GM12874 (cell line): Measurements from ENCODE around the gene EPHA8.

Source experiments
- TF ChIP-seq, protein P1 (sequence below): IDR thresholded peaks from 2 replicates; pipeline ENCODE4 v1.5.1; 2011; ENCODE audit warnings: low read depth, mild to moderate bottlenecking, control low read depth, low read length, moderate library complexity; ENCODE audit not compliant: insufficient read depth

The EPHA8 gene

DNA sequence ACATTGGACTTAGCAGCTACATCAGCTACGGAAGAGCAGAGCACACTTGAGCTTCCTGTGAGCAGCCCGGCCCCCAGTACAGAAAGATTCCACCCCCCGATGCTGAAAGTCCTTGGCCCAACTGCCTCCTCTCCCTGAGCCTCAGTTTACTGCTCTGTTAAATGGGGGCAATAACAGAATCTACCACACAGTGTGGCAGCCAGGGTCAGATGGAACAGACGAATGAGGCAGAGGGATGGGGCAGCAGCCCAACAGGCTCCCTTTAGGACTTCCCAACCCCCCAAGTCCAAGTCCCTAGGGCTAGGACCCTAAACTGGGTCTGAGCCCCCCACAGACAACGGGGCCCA lies 50.3 kb downstream of the EPHA8 start:
- TF ChIP-seq, protein P1, sequence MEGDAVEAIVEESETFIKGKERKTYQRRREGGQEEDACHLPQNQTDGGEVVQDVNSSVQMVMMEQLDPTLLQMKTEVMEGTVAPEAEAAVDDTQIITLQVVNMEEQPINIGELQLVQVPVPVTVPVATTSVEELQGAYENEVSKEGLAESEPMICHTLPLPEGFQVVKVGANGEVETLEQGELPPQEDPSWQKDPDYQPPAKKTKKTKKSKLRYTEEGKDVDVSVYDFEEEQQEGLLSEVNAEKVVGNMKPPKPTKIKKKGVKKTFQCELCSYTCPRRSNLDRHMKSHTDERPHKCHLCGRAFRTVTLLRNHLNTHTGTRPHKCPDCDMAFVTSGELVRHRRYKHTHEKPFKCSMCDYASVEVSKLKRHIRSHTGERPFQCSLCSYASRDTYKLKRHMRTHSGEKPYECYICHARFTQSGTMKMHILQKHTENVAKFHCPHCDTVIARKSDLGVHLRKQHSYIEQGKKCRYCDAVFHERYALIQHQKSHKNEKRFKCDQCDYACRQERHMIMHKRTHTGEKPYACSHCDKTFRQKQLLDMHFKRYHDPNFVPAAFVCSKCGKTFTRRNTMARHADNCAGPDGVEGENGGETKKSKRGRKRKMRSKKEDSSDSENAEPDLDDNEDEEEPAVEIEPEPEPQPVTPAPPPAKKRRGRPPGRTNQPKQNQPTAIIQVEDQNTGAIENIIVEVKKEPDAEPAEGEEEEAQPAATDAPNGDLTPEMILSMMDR = no peak

DNA sequence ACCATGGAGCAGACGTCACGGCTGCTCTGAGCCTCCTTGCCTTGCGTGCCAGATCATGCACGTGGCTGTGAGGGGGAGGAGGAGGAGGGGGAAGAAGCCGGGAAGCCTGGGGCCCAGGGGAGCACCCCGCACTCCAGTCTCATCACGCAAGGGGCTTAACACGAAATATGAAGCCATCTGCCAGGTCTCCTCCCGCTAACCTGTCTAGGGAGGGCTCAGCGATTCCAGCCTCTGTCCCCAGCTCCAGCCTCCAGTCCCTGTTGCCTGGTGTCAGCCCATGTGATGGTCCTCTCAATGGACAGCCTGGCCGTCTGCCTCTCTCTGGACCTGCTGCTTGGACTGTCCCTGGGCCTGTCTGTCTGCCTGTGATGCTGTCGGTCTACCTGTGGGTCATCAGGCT lies 50.7 kb downstream of the EPHA8 start:
- TF ChIP-seq, protein P1 = no peak

DNA sequence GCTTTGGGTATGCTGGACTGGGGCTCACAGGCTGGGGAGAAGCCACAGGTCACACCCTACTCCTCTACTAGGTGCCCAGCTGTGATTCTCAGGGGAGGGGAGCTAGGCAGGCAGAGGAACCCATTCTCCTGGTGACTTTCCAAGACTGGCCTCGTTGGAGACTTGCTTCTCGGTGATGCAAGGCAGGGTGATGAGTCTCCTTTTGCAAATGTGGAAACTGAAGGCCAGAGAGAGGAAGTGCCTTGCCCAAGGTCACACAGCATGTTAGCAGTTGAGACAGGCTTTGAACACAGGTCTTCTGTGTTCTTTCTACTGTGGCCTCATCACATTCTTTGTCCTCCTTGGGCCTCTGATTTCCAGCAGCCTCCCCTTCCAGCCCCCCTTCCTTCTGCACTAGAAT lies 52.6 kb downstream of the EPHA8 start:
- TF ChIP-seq, protein P1 = no peak

DNA sequence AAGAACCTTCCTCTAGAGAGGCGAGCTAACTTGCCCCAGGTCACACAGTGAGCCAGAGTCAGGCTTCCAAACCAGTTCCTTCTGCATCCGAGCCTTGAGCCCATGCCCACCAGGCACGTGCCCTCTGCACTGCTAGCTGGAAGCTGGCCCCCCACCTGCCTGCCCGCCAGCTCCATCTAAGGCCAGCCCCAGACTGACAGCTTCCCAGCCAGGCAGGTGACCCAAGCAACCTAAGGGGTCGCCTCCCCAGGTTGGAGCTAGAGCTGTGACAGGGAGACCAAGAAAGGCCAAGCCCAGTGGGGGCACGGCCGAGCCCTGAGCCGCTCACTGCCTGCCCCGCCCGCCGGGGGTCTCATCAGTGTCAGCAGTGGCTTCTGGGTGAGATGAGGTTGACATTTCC lies 53.3 kb downstream of the EPHA8 start:
- TF ChIP-seq, protein P1 = no peak

DNA sequence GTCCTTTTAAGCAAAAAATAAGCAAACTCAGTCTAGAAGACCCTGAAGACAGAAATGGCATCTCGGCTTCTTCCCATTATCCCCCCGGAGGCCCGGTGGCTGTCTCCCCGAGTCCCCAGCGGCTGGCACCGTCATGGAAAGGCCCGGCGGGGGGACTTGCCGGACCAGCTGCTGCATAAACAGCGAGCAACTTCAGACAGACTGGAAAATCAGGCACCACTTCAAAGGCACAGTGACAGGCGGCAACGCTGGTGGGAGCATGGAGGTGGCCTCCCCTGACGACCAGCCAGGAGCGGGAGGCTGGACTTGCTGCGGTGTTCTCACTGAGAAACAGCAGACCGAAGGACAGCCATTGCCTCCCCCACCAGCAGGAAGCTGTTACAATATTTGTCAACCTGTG lies 54.8 kb downstream of the EPHA8 start:
- TF ChIP-seq, protein P1 = no peak

DNA sequence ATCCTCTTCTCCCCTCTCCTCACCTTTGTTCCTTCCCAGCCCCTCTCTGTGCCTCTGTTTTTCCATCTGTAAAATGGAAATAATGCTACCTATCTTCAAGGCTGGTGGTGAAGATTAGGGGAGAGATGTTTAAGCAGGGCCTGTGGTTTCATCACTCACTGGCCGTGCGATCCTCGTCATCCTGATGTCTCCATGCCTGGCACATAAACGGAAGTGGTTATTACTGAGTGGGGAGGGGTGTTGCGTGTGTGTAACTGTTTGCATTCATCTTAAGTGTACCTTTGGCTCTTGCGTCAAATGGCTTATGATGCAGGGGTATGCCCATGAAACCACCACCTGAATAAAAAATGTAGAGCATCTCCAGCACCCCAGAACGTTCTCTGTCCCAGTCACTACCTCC lies 56.0 kb downstream of the EPHA8 start:
- TF ChIP-seq, protein P1 = no peak

DNA sequence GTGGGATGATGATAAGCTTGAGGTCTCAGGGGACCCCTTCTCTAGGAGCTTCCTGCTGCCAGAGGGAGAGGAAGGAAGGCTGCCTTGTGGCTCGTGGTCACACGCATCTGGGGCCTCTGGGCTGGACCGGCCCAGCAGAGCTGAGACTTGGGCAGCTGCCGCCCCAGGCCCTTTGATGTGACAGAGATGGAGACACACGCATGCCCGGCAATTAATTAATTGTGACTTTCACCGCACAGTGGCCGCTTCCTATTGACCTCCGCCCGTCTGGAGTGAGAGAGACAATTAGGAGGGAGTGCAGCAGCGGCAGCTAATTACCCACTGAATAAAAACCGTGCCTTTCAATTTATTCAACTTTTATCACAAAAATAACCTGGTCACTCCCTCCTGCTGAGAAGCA lies 56.5 kb downstream of the EPHA8 start:
- TF ChIP-seq, protein P1 = no peak

DNA sequence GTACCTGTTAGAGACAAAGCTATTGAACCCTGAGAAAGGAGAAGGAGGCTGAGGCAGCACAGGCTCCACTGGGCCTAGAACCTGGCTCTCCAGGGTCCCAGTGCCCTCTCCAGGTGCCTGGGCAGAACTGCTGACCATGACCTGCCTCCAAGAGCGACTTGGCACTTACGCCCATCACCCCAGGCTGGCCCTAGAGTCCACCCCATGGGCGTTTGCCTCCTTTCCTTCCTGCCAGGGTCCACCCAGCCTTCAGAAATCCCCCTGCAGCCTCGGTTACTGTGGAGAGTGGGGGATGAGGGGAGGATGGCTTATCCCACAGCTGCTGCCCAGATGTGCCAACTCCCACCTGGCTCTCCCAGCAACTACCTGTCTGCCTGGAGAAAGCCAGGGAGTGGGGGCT lies 58.5 kb downstream of the EPHA8 start:
- TF ChIP-seq, protein P1 = no peak
